Testis (tissue), 2 donors: ENCODE results near the gene PAK1.

ENCODE experiments used
- CTCF ChIP-seq, 3 experiments: fragments of 450-650 bp in 2 of 3; fragments of 200-600 bp in 1 of 3; sonication (generic) in 1 of 3; IDR thresholded peaks; one replicate each; pipeline ENCODE4 v1.5.1; 2016 to 2019; ENCODE audit warnings: antibody characterized with exemption in 3 of 3, mild to moderate bottlenecking in 2 of 3, moderate library complexity in 1 of 3
- POLR2A ChIP-seq: fragments of 450-650 bp; IDR thresholded peaks from one replicate; pipeline ENCODE4 v1.6.1; 2017; ENCODE audit warnings: antibody characterized with exemption, mild to moderate bottlenecking, moderate library complexity

GRCh38 chr11:77421041-77421723 lies 52.7 kb downstream of the PAK1 start:
- TF ChIP-seq POLR2A (no peak), CTCF (IDR thresholded peaks at IDR 0.05) (no peak)
